Prostate gland (tissue), 2 donors: ENCODE results near the gene DLG2. TPM values are rescaled to one million over a fixed set of nuclear protein-coding genes. Genes with fewer than 3 reads are reported as not detected.
"Not testable (repeated sequence)": the region's sequence is repeated elsewhere in the genome, so short reads cannot be mapped to it uniquely, and the experiment has no call there.

ENCODE experiments used
- DNase-seq: peaks from one replicate; pipeline ENCODE4 v3.0.0-alpha.2; 2019; ENCODE audit warnings: low spot score
- H3K27ac ChIP-seq, 2 donors: fragments of 200-600 bp; sonication (generic); 2 replicates each; pipeline ENCODE4 v1.5.1; 2017 to 2019
- H3K27me3 ChIP-seq: fragments of 200-600 bp; sonication (generic); replicated peaks from 2 replicates; pipeline ENCODE4 v1.5.1; 2019; ENCODE audit not compliant: insufficient read depth
- H3K36me3 ChIP-seq, 2 donors: fragments of 200-600 bp; sonication (generic); 1 replicate in 1 of 2; 2 replicates in 1 of 2; pipeline versions ENCODE4 v1.5.1 to v1.8.1; 2017 to 2019
- H3K4me1 ChIP-seq: fragments of 200-600 bp; sonication (generic); replicated peaks from 2 replicates; pipeline ENCODE4 v1.5.1; 2019
- H3K4me3 ChIP-seq, 2 donors: fragments of 200-600 bp; sonication (generic); 2 replicates each; pipeline ENCODE4 v1.5.1; 2017 to 2019
- H3K9me3 ChIP-seq: fragments of 200-600 bp; sonication (generic); 2 replicates; pipeline ENCODE4 v1.5.1; 2017
- POLR2A ChIP-seq: fragments of 450-650 bp; IDR thresholded peaks from one replicate; pipeline ENCODE4 v1.6.1; 2016; ENCODE audit warnings: antibody characterized with exemption, mild to moderate bottlenecking
- POLR2AphosphoS5 ChIP-seq: sonication (generic); formaldehyde crosslinking; IDR thresholded peaks from one replicate; pipeline ENCODE4 v1.6.1; 2017; ENCODE audit warnings: antibody characterized with exemption
- WGBS: methylation state at CpG from one replicate; pipeline ENCODE4 v1.1.5; 2018; 5-methylcytosine and 5-hydroxymethylcytosine counted together
- intact Hi-C: fragments of 100-400 bp; cut with DNase I; formaldehyde crosslinking; loops from one replicate; pipeline ENCODE4 v1.14.2; 2022
- total RNA-seq, 2 donors: library from RNA; depleted of rRNA; stranded (reverse); fragments of >200 nt; gene quantifications; one replicate each; pipeline ENCODE4 v1.1.0, GENCODE V29; 2016
- TF ChIP-seq, protein P1 (sequence below), 4 experiments: fragments of 200-600 bp in 2 of 4; fragments of 450-650 bp in 2 of 4; sonication (generic) in 2 of 4; IDR thresholded peaks; 1 replicate in 3 of 4; 2 replicates in 1 of 4; pipeline ENCODE4 v1.5.1; 2016 to 2019; ENCODE audit warnings: antibody characterized with exemption in 4 of 4, mild to moderate bottlenecking in 2 of 4, moderate library complexity in 2 of 4

DLG2 gene
- total RNA-seq, 2 donors from 2014 or later: 9.8 to 16.2 TPM

DNA sequence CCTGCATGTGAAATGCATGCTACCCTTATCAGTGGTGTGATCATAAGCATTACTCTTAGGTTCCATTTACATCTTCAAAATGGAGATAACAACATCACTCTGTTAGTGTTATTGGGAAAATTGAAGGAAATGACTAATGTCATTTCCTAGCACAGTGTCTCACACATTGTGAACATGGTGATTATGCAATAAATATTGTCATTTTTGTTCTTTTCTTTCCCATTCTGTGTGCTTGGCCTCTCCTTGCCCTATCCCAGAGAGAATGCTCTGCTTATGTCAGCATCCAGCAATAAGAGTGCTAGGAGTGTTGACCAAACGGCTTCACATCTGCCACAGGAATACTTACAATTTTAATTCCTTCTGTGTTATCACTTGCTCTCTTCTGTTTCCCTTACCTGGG lies 1316.9 kb downstream of the DLG2 start:
- H3K4me3 ChIP-seq: no peak overlapping the region
- no peak for TF ChIP-seq POLR2A
- TF ChIP-seq, protein P1, sequence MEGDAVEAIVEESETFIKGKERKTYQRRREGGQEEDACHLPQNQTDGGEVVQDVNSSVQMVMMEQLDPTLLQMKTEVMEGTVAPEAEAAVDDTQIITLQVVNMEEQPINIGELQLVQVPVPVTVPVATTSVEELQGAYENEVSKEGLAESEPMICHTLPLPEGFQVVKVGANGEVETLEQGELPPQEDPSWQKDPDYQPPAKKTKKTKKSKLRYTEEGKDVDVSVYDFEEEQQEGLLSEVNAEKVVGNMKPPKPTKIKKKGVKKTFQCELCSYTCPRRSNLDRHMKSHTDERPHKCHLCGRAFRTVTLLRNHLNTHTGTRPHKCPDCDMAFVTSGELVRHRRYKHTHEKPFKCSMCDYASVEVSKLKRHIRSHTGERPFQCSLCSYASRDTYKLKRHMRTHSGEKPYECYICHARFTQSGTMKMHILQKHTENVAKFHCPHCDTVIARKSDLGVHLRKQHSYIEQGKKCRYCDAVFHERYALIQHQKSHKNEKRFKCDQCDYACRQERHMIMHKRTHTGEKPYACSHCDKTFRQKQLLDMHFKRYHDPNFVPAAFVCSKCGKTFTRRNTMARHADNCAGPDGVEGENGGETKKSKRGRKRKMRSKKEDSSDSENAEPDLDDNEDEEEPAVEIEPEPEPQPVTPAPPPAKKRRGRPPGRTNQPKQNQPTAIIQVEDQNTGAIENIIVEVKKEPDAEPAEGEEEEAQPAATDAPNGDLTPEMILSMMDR (IDR thresholded peaks at IDR 0.05): no peak
- TF ChIP-seq POLR2AphosphoS5: no peak
- H3K27me3 ChIP-seq: no peaks in the 10 kb centered on the region
- 73% methylated on average over 1 of the region's 1 CpG for WGBS
- intact Hi-C loops: no loop called here
- no peaks in the 10 kb centered on the region for H3K9me3 ChIP-seq
- H3K27ac ChIP-seq: no peak overlapping the region
- DNase-seq: no peak
- H3K4me1 ChIP-seq: no peaks in the 10 kb centered on the region
- H3K36me3 ChIP-seq: no peaks in the 10 kb centered on the region

- 98% methylated on average over 29 of the region's 33 CpGs for WGBS
- H3K4me3 ChIP-seq, H3K27ac ChIP-seq, H3K9me3 ChIP-seq, H3K27me3 ChIP-seq, H3K4me1 ChIP-seq, intact Hi-C loops, H3K36me3 ChIP-seq, DNase-seq: not testable (repeated sequence)
Measured at GRCh38 chr11:84308491-84308890, 1318.7 kb downstream of the DLG2 start.

DNA sequence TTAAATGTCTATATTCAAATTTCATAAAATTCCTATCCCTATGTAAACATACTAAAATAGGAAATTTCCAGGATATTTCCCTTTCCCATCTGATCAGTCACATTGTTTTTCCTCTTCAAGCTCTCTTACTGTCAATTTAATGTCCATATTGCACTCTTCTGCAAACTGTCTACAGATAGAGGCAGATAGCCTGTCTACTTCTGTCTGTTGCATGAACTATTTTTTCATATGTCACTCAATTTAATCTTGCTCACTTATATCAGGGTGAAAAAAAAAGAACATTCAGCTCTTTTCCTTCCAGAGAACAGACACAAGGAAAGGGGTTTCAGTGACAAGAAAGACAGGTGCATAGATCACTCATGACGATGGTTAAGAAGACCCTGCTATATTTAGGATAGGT lies 1327.1 kb downstream of the DLG2 start:
- DNase-seq: no peak
- intact Hi-C loops: no loop called here
- no peaks in the 10 kb centered on the region for H3K4me1 ChIP-seq
- no peaks in the 10 kb centered on the region for H3K36me3 ChIP-seq
- no peaks in the 10 kb centered on the region for H3K9me3 ChIP-seq
- no peak overlapping the region for H3K4me3 ChIP-seq
- TF ChIP-seq, protein P1 (IDR thresholded peaks at IDR 0.05): no peak
- TF ChIP-seq POLR2AphosphoS5 (no peak), POLR2A (no peak)
- WGBS: 83% methylated on average over 1 of the region's 1 CpG
- no peak overlapping the region for H3K27ac ChIP-seq
- no peaks in the 10 kb centered on the region for H3K27me3 ChIP-seq

GRCh38 chr11:84297570-84297969 lies 1329.6 kb downstream of the DLG2 start:
- no peaks in the 10 kb centered on the region for H3K4me1 ChIP-seq
- H3K9me3 ChIP-seq: no peaks in the 10 kb centered on the region
- WGBS: 93% methylated on average over 2 of the region's 2 CpGs
- no peaks in the 10 kb centered on the region for H3K27me3 ChIP-seq
- intact Hi-C loops: no loop called here
- TF ChIP-seq POLR2A (no peak), POLR2AphosphoS5 (no peak)
- TF ChIP-seq, protein P1 (IDR thresholded peaks at IDR 0.05): no peak
- no peak overlapping the region for H3K4me3 ChIP-seq
- no peak for DNase-seq
- no peaks in the 10 kb centered on the region for H3K36me3 ChIP-seq
- no peak overlapping the region for H3K27ac ChIP-seq

DNA sequence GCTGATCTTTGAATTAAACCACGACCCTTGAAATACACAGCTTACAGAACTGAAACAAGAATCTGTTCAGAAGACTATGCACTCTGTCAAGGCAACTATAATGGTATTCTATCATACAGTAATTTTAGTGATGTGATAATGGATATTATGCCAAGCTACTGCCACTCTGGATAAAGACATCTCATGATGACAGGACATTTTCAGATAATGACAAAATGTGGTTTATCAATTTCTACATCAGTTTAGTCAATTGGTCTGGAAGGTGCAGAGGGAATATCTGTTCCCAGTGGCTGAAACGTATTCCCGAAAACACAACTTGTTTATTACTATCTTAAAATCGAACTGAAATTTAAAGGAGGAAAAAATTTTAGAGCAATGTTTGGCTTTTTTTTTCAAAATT lies 1331.3 kb downstream of the DLG2 start:
- no peaks in the 10 kb centered on the region for H3K4me1 ChIP-seq
- intact Hi-C loops: no loop called here
- WGBS: 86% methylated on average over 4 of the region's 4 CpGs
- DNase-seq: no peak
- H3K27me3 ChIP-seq: no peaks in the 10 kb centered on the region
- H3K27ac ChIP-seq: no peak overlapping the region
- H3K36me3 ChIP-seq: no peaks in the 10 kb centered on the region
- no peaks in the 10 kb centered on the region for H3K9me3 ChIP-seq
- no peak overlapping the region for H3K4me3 ChIP-seq
- TF ChIP-seq, protein P1 (IDR thresholded peaks at IDR 0.05): no peak
- no peak for TF ChIP-seq POLR2A
- TF ChIP-seq POLR2AphosphoS5: no peak
